GM04503 (cell line): ENCODE data around the gene SEPTIN2.
"Not testable (repeated sequence)": the region's sequence is repeated elsewhere in the genome, so short reads cannot be mapped to it uniquely, and the experiment has no call there.

Source experiments
- DNase-seq: peaks from one replicate; pipeline ENCODE4 v3.0.0-alpha.2; 2012; ENCODE audit warnings: low read depth

SEPTIN2 gene

DNA sequence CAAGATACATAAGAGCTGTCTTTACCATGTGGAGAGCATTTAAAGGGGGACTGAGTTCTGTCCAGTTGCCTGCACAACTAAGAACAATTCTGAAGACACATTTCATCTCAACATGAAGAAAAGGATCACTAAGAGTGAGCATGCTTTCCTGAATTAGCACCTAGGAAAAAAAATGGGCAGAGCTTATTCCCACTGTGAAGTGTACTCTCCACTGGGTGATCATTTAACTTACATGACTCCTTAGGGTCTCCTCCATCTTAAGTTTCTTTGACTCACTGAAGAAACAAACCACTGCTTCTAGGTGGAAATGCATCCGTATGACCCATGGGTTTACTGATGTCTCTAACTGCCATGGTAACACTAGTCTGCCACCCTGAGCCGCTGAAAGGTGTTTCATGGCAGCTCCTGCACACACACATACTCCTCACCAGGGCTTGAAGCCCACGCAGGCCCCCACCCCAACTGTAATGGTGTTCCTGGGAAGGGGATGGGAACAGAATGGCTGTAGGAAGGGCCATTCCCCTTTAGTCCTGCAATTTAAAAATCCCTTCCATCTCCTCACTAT, 27.3 kb upstream of the SEPTIN2 start:
- DNase-seq, result no peak

DNA sequence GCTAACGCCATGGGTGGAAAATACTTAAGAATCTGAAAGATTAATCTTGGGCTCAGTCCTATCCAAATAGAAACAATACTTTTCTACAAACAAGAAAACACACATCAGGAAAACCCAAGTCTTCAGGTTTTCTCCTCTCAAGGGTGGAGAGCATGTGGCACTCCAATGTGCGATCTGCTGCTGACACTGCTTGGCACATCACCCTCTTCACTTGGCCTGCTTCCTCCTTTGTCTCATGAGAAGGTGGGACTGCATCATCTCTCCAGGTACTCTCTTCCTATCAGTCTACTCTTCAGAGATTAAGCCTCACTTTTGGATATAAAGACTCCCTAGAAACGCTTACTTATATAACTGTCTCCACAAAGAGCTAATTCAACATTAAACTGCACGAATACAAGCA, 26.7 kb upstream of the SEPTIN2 start:
- no peak for DNase-seq

DNA sequence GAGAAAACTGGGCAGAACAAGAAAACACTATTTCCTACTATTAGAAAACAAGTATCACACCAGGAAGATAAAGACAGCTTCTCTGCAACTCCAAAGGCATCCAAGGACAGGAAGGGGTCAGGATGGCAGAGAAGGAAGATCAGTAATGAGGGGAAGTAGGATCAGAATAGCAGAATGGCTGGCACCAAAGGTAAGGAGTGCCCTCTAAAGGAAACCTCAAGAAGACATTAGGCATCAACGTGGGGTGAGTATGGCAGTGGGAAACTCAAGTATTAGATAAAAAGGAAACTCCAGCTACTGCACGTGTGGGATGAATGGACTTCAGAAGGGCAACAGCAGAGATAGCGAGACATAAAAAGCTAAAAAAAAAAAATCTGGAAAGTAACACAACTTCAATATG, 26.1 kb upstream of the SEPTIN2 start:
- no peak for DNase-seq

DNA sequence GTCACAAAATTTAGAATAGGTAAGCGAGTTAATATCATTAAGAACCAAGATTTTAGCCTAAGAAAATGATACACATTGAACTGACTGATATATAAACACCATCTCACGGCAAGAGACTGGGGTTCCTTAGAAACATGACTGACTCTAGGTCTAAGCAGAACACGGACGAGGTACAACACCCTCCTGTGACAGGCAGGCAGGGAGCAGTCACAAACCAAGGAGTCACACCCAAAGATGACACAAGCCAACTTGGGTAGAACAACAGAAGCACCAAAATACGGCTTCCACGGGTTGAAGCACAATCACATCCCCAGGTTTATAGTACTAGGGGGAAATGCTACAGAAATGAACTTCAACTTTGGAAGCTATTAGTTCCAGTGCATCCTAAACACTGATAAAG, 24.6 kb upstream of the SEPTIN2 start:
- DNase-seq, result no peak

DNA sequence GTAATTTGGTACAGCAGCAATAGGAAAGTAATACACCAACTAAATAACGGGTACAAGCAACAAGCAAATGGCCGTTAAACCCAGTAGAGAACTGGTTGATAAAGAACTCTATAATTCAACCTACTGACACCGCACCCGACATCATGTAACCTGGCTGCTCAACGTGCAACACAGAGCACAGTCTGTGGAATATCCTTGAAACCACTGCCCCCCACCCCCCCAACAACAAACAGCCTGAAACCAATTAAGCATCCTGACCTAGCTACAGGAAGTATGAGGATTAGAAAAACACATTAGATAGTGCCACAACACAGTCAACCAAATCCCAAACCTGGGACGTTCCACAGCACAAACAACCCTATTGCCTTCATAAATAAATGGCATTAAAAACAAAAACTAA, 23.7 kb upstream of the SEPTIN2 start:
- no peak for DNase-seq

DNA sequence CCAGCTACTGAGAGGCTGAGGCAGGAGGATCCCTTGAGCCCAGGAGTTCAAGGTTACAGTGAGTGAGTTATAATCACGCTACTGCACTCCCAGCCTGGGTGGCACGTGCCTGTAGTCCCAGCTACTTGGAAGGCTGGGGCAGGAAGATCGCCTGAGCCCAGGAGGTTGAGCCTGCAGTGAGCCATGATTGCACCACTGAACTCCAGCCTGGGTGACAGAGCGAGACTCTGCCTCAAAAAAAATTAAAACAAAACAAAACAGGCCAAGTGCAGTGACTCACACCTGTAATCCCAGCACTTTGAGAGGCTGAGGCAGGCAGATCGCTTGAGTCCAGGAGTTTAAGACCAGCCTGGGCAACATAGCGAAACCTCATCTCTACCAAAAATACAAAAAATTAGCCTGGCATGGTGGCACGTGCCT, 22.3 kb upstream of the SEPTIN2 start:
- not testable (repeated sequence) for DNase-seq

DNA sequence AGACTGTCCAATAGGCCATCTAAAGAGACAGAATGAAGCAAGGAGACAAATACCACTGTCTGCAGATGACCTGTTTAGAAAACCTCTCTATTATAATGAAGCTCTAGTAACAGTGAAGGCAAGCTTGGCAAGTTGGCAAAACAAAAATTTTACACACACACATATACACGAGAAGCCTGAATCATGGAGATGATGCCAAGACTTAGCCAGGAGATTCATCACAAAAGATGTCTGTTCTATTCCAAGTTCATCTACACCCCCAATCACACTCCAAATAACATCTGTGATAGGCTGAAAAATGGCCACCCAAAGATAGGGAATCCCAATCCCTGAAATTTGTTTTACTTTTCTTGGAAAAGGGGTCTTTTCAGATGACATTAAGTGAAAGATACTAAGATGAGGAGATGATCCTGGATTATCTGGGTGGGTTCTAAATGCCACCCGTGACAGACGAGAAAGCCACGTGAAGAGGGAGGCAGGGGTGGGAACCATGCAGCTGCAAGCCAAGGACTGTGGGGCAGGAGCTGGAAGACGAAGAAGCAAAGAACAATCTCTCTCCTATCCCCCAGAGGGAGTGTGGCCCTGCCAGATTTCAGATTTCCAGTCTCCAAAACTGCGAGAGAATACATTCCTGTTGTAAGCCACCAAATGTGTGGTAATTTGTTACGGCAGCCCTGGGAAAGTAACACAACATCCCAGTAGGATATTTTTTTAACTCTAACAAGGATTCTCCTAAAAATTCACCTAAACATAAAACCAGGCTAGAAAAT, 20.2 kb upstream of the SEPTIN2 start:
- DNase-seq, result no peak

DNA sequence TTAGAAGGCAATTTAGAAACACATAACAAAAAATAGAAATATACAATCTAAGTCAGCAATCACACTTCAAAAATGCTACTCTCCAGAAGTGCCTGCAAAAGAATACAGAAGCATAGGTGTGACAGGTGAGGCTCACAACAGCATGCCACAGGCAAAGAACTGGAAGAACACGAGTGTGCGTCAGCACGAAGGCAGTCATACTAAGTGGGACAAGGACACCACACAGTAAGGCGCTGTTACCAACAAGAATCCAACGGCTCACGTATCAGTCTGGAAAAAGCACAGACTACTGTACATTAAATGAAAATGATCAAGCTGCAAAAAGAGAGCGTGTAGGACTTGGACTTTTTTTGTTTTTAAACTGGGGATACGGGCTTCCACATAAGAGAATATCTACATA, 19.0 kb upstream of the SEPTIN2 start:
- no peak for DNase-seq

DNA sequence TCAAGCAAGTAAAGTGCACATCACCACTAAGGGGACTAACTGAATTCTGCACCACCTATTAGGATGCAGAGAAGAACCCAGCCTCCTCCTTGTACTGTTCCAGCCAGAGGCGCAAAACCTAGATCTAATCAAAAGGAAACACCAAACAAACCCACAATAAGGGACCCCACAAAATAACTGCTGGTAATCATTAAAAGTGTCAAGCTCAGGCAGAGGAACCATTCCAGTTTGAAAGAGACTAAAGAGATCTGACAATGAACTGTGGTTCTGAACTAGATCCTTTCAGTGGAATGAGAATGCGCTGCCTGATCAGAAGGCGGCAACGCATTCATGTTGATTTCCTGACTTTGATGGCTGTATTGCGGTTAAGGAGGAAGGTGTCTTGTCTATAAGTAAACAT, 17.1 kb upstream of the SEPTIN2 start:
- DNase-seq, result no peak

DNA sequence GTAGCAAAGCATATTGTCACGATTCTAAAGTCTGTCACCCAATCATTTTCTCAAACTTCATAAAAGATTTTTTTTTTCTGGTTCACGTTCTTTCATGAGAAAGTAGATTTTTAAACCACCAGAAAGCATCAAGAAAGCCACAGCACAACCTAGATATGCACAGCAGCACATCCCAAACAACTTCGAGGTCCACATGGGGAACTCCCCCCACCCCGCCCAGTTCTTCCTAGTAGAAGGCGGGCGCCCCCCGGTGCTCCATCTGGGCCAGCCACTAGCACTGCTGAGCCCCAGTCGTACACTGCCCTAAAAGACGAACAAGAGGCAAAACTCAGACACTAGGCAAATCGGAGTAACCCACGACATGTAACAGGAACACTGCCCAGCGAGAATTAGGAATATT, 15.7 kb upstream of the SEPTIN2 start:
- DNase-seq, result no peak

DNA sequence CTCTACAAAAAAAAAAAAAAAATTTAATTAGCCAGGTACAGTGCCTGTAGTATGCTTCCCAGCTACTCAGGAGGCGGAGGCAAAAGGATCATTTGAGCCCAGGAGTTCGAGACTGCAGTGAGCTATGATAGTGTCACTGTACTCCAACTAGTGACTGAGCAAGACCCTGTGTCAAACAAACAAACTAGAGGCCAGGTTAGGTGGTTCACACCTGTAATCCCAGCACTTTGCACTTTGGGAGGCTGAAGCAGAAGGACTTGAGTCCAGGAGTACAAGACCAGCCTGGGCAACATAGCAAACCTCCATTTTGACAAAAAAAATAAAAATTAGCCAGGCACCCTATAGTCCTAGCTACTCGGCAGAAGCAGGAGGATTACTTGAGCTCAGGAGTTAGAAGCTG, 13.6 kb upstream of the SEPTIN2 start:
- DNase-seq, result no peak

DNA sequence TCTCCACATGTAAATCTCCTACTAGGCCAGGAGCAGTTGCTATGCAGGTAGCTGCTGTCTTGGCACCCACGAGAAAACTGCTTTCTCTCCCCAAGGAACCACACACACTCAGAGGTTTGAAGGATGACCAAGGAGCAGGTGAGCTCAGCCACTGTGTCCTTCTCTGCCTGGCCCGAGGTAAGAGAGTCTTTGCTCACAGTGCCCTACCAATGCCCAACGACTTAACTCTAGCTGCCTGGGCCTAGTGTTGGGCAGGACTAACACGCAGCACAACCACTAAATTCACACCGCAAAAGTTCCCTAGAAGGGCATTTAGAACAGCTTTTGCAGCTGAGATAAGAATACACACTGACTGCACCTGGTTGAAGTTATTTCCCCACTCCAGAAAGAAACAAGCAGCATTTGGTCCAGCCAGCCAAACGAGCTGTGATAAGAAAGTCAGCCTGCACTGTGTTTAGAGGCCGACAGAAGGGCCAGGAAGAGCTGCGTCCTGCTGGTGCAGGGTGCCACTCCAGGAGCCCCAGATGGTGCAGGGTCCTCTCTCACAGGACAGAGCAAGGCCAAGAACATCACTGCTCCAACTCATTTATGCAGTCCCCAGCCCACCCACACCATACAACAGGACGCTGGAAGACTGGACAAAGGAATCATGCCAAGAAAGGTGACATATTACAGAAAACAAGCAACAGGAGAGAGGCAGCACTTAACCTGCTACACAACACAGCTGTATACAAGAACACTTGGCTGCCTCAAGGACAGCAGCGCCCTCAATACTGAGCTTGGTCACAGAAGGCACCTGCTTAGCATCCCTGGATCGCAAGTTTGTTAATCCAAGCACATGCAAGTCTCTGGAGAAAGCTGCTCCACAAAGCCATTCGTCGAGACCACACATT, 12.7 kb upstream of the SEPTIN2 start:
- no peak for DNase-seq

DNA sequence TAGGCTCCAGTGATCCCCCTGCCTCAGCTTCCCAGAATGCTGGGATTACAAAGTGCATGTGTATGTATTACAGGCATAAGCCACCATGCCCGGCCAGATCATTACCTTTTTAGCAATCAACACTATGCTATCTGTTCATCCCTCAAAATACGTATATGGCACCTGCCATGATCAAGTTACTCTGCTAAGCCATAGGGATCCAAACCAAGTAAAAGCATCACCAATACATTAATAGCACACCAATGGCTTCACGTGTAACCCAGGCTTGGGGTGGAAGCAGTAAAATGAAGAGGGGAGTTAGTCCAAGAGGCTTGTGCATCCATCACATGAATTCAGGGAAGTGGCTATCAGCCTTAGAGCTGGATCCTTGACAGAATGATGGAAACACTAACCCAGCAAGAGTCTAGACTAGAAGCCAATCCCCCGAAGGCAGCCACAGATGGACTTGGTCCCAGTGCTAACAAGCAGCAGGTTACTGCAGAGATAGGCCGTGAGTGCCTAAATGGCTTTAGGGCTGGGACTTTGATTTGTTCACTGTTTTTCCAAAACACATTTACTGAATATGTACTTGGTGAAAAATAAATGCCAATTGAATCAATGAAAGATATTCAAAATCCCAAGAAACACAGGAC, 11.6 kb upstream of the SEPTIN2 start:
- no peak for DNase-seq

DNA sequence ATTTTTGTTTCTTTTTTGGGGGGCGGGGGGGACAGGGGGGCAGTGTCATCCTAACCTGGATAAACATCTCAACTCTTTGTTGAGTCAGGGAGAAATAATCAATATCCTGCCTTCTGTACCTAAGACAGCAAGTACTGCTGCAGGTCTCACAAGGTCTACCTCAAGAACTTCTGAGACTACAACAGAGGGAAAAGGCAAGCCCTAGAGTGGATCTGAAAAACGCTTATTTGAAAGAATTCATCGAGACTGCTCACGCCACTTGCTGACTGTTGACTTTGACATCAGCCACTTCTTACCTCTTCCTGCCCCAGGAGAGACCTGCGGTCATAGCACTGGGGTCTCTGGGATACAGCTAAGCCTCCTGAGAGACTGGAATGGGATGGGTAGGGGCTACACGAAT, 8.7 kb upstream of the SEPTIN2 start:
- DNase-seq, result no peak

DNA sequence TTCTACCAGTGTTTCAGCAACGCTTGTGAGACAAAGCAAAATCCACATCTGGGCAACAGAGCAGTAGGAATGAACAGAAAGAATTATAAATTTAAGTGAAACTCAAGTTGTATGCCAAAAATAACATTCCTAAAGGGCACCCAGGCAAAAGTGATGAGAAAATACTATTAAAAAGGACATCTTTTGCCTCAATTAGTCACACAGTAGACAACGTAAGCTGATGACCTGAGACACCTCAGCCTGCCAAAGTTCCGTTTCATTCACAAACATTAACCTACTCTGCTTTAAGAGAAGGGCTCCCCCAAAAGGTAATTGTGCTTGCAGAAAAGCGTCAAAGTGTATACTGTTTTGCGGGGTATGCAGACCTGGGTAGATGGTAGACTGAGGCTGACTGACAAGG, 7.5 kb upstream of the SEPTIN2 start:
- no peak for DNase-seq

DNA sequence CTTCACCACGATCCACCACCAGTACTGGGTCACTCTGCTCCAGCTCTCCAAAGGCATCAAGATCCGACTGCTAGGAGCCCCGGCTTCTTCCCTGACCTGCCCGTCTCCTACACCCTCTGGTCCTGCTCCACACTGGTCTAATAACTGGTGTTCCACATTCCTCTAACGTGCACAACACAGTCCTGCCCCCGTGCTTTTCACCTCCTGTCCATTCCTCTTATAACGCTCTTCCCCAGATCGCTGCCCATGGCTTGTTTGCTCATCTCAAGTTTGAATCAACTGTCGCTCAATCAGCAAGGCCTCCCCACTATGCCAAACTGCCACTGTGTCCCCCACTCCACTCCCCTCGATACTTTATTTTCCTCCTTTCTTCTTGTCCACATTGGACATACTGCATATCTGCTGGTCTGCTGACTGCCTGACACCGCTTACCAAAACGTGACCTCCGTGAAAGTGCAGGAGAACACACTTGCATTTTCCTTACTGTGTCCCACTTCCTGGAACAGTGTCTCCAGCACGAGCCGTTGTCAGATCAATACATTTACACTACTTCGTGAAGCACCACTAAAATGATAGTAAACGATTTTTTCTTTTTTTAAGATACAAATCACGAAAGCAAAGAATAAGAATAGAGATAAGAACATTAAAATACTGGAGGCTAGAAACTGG, 6.8 kb upstream of the SEPTIN2 start:
- no peak for DNase-seq

DNA sequence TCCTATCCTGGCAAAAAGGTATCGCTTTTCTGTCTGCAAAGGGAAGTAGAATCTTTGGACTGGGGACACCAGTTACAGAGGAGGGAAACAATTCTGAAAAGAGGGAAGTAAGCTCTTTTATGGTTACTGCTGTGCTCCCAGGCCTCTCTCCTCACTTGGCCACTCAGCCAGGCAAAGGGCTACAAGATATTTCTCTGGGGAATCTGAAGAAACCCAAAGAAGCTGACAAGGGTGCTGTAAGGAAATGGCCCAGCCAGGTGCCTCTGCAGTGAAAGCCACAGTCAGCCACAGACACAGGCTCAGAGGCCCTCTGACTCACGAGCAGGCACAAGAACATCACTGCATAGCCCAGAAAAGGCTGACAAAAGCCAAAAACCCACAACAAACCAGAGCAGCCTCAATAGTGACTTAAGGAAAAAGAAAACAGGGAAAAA, 6.0 kb upstream of the SEPTIN2 start:
- no peak for DNase-seq

DNA sequence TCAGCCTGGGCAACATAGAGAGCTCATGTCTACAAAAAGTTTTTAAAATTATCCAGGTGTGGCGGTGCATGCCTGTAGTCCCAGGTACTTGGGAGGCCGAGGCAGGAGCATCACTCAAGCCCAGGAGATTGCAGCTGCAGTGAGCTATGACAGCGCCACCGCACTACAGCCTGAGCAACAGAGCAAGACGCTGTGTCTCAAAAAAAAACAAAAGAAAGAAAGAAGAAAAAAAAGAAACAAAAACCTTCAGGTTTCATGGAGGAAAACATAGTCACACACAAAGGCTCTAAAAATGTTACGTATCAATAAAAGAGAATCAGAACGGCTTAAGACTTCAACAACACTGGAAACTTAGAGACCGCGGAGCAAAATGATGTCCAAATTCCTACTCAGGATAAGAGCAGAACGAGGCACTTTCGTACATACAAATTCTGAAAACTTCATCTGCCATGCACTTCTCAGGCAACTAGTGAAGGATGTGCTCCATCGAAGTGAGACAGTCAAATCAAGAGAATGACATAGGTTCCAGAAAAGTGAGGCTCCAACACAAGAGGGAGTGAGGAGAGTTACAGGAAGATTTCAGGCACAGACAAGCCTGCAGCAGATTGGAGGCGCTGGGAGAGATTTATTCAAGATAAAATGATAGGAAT, 4.7 kb upstream of the SEPTIN2 start:
- DNase-seq, result no peak

DNA sequence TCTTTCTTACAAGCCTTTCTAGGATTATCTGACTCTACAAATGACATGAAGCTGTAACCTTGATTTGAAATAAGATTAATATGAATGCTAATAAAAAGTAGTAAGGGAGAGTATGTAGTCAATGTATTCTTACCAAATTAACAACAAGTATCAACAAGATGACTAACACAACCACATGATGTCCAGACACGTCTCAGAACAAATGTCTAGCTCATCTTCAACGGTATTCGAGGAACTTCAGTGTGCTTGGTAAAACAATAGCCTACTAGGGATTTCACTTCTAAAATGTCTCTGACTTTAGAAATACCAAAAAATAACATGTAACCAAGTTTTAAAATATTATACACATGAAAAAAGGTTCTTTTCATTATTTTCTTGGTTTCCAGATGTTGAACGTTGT, 3.6 kb upstream of the SEPTIN2 start:
- peak; percentile 48 for DNase-seq

DNA sequence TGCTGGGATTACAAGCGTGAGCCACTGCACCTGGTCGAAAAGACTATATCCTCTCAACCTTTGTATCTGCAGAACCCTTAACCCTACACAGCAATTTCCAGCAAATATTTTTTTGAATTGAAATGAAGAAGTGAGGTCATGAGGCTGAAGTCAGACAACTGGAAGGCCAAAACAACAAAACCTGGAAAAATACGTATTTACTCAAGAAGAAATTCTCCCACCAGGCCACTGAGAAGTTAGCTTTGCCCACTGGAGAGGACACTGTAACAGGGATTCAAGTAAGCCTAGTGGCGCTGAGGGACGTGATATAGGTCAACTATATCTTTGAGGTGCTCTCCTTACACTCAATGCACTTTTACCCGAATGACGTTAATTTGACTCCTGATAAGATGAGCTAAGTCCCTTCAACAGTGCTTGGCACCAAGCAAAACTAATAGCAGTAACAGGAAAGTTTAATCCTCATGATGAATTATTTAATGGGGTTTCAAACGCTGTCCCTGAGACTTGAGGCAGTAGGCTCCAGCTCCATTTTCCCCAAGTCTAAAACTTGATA, 2.1 kb upstream of the SEPTIN2 start:
- no peak for DNase-seq
